Testis (tissue), 2 donors: ENCODE data around the gene ALK.

Source experiments
- CTCF ChIP-seq, 3 experiments: fragments of 450-650 bp in 2 of 3; fragments of 200-600 bp in 1 of 3; sonication (generic) in 1 of 3; IDR thresholded peaks; one replicate each; pipeline ENCODE4 v1.5.1; 2016 to 2019; ENCODE audit warnings: antibody characterized with exemption in 3 of 3, mild to moderate bottlenecking in 2 of 3, moderate library complexity in 1 of 3
- POLR2A ChIP-seq: fragments of 450-650 bp; IDR thresholded peaks from one replicate; pipeline ENCODE4 v1.6.1; 2017; ENCODE audit warnings: antibody characterized with exemption, mild to moderate bottlenecking, moderate library complexity

- TF ChIP-seq POLR2A = no peak
- no peak for TF ChIP-seq CTCF (IDR thresholded peaks at IDR 0.05)
Observed at GRCh38 chr2:29376541-29376940, 544.8 kb downstream of the ALK start.
